D721Med (cell line): ENCODE data around the gene FYB1.

ENCODE experiments used
- DNase-seq: peaks from one replicate; pipeline ENCODE4 v3.0.0; 2011; ENCODE audit warnings: low spot score; ENCODE audit not compliant: insufficient read length
- FAIRE-seq: peaks from 2 replicates; lab custom pipeline; 2011; peaks lifted over from hg19 to GRCh38; lab: Jason Lieb, UNC
- TF ChIP-seq, protein P1 (sequence below): IDR thresholded peaks from 2 replicates; pipeline ENCODE4 v1.5.1; 2012; ENCODE audit warnings: mild to moderate bottlenecking, control low read depth; ENCODE audit not compliant: insufficient read depth; ENCODE audit errors: missing control alignments

The FYB1 gene

DNA sequence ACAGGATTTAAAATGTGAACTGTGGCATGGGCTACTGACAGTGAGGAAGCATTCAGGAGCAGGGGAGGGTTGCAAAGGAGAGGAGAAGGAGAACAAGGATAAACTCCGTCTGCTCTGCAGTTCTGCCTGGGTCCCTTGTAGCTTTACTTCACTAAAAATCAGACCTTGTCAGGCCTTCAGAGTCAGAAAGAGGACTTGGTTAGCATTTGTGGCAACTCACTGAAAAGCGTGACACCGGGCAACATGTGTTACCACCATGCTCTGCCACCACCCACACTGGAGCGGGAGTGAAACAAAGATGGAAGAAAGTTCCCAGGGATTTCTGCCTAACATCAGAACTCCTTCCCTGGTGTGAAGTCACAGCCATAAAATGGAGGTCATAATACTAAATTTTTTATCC is 19.3 kb downstream of the FYB1 start:
- TF ChIP-seq, protein P1, sequence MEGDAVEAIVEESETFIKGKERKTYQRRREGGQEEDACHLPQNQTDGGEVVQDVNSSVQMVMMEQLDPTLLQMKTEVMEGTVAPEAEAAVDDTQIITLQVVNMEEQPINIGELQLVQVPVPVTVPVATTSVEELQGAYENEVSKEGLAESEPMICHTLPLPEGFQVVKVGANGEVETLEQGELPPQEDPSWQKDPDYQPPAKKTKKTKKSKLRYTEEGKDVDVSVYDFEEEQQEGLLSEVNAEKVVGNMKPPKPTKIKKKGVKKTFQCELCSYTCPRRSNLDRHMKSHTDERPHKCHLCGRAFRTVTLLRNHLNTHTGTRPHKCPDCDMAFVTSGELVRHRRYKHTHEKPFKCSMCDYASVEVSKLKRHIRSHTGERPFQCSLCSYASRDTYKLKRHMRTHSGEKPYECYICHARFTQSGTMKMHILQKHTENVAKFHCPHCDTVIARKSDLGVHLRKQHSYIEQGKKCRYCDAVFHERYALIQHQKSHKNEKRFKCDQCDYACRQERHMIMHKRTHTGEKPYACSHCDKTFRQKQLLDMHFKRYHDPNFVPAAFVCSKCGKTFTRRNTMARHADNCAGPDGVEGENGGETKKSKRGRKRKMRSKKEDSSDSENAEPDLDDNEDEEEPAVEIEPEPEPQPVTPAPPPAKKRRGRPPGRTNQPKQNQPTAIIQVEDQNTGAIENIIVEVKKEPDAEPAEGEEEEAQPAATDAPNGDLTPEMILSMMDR, result no peak
- DNase-seq, result no peak
- no peak for FAIRE-seq

DNA sequence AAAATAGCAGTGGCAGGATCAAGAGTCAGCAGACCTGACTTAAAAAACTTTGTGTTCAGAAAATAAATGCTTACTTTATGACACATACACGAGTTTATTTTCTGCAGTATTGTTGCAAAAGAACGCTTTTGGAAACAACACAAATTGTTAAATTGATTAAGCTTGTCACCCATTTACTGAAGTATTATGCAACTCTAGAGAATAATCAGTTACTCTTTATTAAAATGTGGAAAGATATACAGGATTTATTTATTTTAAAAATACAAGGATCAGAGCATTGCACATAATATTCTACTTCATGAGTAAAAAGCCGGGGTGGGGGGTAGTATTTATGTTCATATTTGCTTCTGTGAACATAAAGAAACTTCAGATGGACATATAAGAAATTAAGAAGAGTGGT is 20.0 kb downstream of the FYB1 start:
- TF ChIP-seq, protein P1, result no peak
- FAIRE-seq (no peak), DNase-seq (no peak)

DNA sequence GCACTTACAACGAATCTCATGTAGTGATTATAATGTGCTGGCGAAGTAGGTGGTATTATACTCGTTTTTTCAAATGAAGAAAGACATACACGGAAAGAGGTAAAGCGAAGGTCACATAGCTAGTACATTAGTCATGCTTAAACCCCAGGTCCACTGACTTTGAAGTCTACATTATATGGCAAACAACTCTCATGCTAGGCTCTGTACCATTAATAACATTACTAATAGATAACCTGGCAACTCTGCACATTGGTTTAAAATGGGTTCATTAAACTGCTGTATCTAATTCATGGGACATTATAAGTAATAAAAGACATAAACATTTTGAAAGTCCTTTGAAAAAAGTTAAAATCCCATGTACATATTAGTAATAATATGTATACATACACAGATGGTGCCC is 21.2 kb downstream of the FYB1 start:
- TF ChIP-seq, protein P1, result no peak
- DNase-seq, result no peak
- no peak for FAIRE-seq

DNA sequence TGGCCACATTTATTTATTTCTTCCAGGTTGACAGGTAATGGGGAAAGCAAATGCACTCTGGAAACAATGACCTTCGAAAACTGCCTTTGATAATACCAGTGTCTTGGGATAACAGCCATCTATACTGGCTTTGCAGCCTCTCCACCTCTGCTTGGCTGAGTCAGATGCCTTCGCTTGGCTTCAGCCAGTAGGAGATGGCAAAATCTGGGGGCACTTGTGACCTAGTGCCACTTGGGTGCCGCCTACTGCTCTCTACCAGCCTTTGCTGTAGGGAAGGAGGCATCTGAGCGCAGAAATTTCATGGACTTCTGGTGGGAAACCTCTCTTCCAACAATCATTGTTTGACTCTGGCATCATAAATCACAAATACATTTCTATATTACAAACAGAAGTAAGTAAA is 21.8 kb downstream of the FYB1 start:
- DNase-seq, result no peak
- TF ChIP-seq, protein P1, result no peak
- FAIRE-seq, result no peak

DNA sequence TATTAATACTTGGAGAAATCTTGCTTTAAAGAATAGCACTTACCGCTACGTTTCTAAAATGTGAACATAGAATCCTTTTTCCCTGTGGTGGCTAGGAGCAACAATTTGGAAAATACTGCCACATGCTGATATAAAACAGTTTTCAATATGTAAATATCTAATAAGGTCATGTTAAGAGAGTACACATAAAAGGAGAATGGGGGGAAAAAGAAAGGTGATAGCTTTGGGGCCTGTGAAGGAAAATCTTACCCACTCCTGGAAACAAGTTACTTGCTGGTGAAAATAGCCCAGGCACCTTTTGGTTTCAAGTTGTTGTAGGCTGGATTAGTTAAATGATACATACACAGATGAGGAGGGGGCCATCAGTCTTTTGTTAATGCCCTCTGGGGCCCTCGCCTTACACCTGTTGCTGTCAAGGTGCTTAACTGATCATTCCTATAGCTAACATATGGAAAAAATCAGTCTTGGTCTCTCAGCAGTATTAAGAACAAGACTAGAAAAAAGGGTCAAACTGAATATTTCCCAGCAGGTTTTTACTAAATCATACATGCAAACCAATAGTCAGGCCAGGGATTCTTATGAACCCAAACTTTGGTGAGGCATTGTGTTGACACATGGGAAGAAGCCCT is 24.1 kb downstream of the FYB1 start:
- no peak for FAIRE-seq
- TF ChIP-seq, protein P1, result no peak
- no peak for DNase-seq

DNA sequence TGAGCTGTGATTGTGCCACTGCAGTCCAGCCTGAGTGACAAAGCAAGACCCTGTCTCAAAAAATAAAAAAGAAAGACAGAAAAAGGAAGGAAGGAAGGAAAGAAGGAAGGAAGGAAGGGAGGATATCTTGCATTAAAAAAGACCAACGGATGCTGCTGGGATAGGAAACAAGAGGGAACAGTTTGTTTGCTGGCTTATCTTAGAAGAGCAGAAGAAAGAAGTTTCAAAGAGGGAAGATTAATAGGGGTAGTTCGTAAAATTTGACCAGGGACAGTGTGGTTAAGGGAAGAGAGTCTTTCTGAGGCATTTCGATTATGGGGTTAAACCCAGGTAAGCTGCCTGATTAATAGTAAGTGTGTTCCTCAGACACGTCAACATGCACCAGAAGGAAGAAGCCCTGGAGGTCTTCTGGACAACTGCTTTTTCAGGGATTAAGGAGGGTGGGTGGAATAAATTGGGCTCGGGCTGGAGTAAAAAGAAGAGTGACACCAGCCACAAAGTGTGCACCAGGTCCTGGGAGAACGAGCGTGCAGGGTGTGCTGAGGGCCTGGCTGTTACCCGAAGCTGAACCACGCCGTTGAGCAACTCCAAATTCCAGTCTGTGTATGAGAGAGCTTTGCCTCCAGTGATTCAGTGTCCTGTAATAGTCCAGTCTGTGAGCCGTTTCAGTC is 24.8 kb downstream of the FYB1 start:
- TF ChIP-seq, protein P1, result no peak
- FAIRE-seq (no peak), DNase-seq (no peak)
